Liver (tissue), 9 donors: ENCODE measurements around the gene GRIN2A. TPM values are rescaled to one million over a fixed set of nuclear protein-coding genes. Genes with fewer than 3 reads are reported as not detected.

Source experiments
- DNase-seq: peaks from one replicate; pipeline ENCODE4 v3.0.0-alpha.2; 2017; ENCODE audit warnings: low spot score
- H3K27ac ChIP-seq, 2 donors: one replicate each; pipeline ENCODE4 v1.7.0; 2013; ENCODE audit warnings: inconsistent platforms in 2 of 2, low read length in 2 of 2, control low read depth in 1 of 2, low read depth in 1 of 2, mild to moderate bottlenecking in 1 of 2
- H3K27me3 ChIP-seq, 4 donors: one replicate each; pipeline versions ENCODE4 v1.6.1 to v1.7.0; 2013; ENCODE audit warnings: low read length in 3 of 4, inconsistent platforms in 1 of 4, mild to moderate bottlenecking in 1 of 4, moderate library complexity in 1 of 4; ENCODE audit not compliant: control insufficient read depth in 4 of 4, insufficient read depth in 4 of 4
- H3K36me3 ChIP-seq, 4 donors: one replicate each; pipeline versions ENCODE4 v1.6.1 to v1.7.0; 2013; ENCODE audit warnings: low read length in 3 of 4, mild to moderate bottlenecking in 3 of 4, low read depth in 1 of 4, moderate library complexity in 1 of 4; ENCODE audit not compliant: control insufficient read depth in 4 of 4, insufficient read depth in 3 of 4
- H3K4me1 ChIP-seq, 4 donors: one replicate each; pipeline versions ENCODE4 v1.6.1 to v1.7.0; 2013; ENCODE audit warnings: low read length in 3 of 4, mild to moderate bottlenecking in 3 of 4, moderate library complexity in 1 of 4; ENCODE audit not compliant: control insufficient read depth in 4 of 4, insufficient read depth in 4 of 4
- H3K4me3 ChIP-seq, 3 donors: one replicate each; pipeline versions ENCODE4 v1.6.1 to v1.7.0; 2013; ENCODE audit warnings: low read length in 3 of 3, control low read depth in 1 of 3, low read depth in 1 of 3, mild to moderate bottlenecking in 1 of 3
- H3K9ac ChIP-seq, 2 donors: one replicate each; pipeline ENCODE4 v1.7.0; 2013; ENCODE audit warnings: low read length in 2 of 2, mild to moderate bottlenecking in 2 of 2, moderate library complexity in 2 of 2, control low read depth in 1 of 2, low read depth in 1 of 2
- H3K9me3 ChIP-seq, 4 donors: one replicate each; pipeline versions ENCODE4 v1.6.1 to v1.7.0; 2013; ENCODE audit warnings: low read length in 3 of 4; ENCODE audit not compliant: control insufficient read depth in 4 of 4
- CTCF ChIP-seq: fragments of 150-350 bp; IDR thresholded peaks from 2 replicates; pipeline ENCODE4 v1.5.1; 2017; ENCODE audit warnings: improper control_type of control experiment, low read depth, low read length; ENCODE audit not compliant: missing input control
- FOXA1 ChIP-seq: IDR thresholded peaks from 2 replicates; pipeline ENCODE4 v1.6.1; 2016; ENCODE audit warnings: antibody characterized with exemption
- FOXA2 ChIP-seq: IDR thresholded peaks from 2 replicates; pipeline ENCODE4 v1.6.1; 2016; ENCODE audit warnings: antibody characterized with exemption
- GABPA ChIP-seq, 2 donors: IDR thresholded peaks in 1 of 2; conservative IDR thresholded peaks in 1 of 2; 2 replicates each; pipeline ENCODE4 v1.6.1; 2016; ENCODE audit warnings: antibody characterized with exemption in 2 of 2, mild to moderate bottlenecking in 1 of 2, moderate library complexity in 1 of 2
- HNF4A ChIP-seq, 2 donors: conservative IDR thresholded peaks; 2 replicates each; pipeline ENCODE4 v1.6.1; 2016; ENCODE audit warnings: antibody characterized with exemption in 2 of 2, mild to moderate bottlenecking in 2 of 2
- HNF4G ChIP-seq: IDR thresholded peaks from 2 replicates; pipeline ENCODE4 v1.6.1; 2016; ENCODE audit warnings: antibody characterized with exemption
- JUND ChIP-seq, 2 donors: IDR thresholded peaks; 2 replicates each; pipeline ENCODE4 v1.6.1; 2016; ENCODE audit warnings: antibody characterized with exemption in 2 of 2
- MAX ChIP-seq: IDR thresholded peaks from 2 replicates; pipeline ENCODE4 v1.6.1; 2016; ENCODE audit warnings: antibody characterized with exemption
- NR2F2 ChIP-seq: IDR thresholded peaks from 2 replicates; pipeline ENCODE4 v1.6.1; 2016; ENCODE audit warnings: antibody characterized with exemption
- RAD21 ChIP-seq, 2 donors: IDR thresholded peaks; 2 replicates each; pipeline ENCODE4 v1.6.1; 2016; ENCODE audit warnings: antibody characterized with exemption in 2 of 2, mild to moderate bottlenecking in 2 of 2
- REST ChIP-seq: IDR thresholded peaks from 2 replicates; pipeline ENCODE4 v1.6.1; 2016; ENCODE audit warnings: antibody characterized with exemption, mild to moderate bottlenecking
- RXRA ChIP-seq, 2 donors: IDR thresholded peaks; 2 replicates each; pipeline ENCODE4 v1.6.1; 2017 to 2018; ENCODE audit warnings: antibody characterized with exemption in 2 of 2, mild to moderate bottlenecking in 1 of 2
- SP1 ChIP-seq: IDR thresholded peaks from 2 replicates; pipeline ENCODE4 v1.6.1; 2018; ENCODE audit warnings: antibody characterized with exemption, mild to moderate bottlenecking
- TAF1 ChIP-seq: conservative IDR thresholded peaks from 2 replicates; pipeline ENCODE4 v1.6.1; 2016; ENCODE audit warnings: antibody characterized with exemption, mild to moderate bottlenecking
- YY1 ChIP-seq: IDR thresholded peaks from 2 replicates; pipeline ENCODE4 v1.6.1; 2016; ENCODE audit warnings: antibody characterized with exemption, mild to moderate bottlenecking
- ZBTB33 ChIP-seq: IDR thresholded peaks from 2 replicates; pipeline ENCODE4 v1.6.1; 2016; ENCODE audit warnings: antibody characterized with exemption
- WGBS: extraction: QIAGEN DNeasy Blood & Tissue Kit; methylation state at CpG from one replicate; pipeline ENCODE4 v1.1.7; 2013; 5-methylcytosine and 5-hydroxymethylcytosine counted together
- polyA plus RNA-seq, 2 donors: library from polyadenylated mRNA; stranded (reverse) in 1 of 2; unstranded in 1 of 2; fragments of 200-250 nt in 1 of 2; fragments of >200 nt in 1 of 2; fragmentation: Nextera tagmentation in 1 of 2; extraction: Ambion mirVana in 1 of 2; gene quantifications; one replicate each; pipeline versions ENCODE4 v1.2.1 to v1.2.3, GENCODE V29; 2013 to 2015
- total RNA-seq, 2 donors: library from RNA; depleted of rRNA; stranded (reverse); fragments of >200 nt; gene quantifications; one replicate each; pipeline ENCODE4 v1.2.3, GENCODE V29; 2014
- donor health status: healthy.
- donor health status: healthy.
- donor health status: healthy.
- donor health status: healthy.
- donor health status: healthy.

Gene GRIN2A
- total and polyA plus RNA-seq, 4 donors, result under 0.01 to 0.08 (median 0.07) TPM; not detected in 1

GRCh38 chr16:9946022-9946720 lies 236.1 kb downstream of the GRIN2A start:
- no peaks in the 10 kb centered on the region for H3K36me3 ChIP-seq
- H3K9ac ChIP-seq, result no peak overlapping the region
- H3K27ac ChIP-seq, result no peak overlapping the region
- TF ChIP-seq YY1 (no peak), FOXA1 (no peak), FOXA2 (no peak), CTCF (no peak), ZBTB33 (no peak), RAD21 (IDR thresholded peaks at IDR 0.05) (peak in 1 of 2 donors; percentile 6)
- H3K4me3 ChIP-seq, result no peak overlapping the region
- H3K4me1 ChIP-seq, result no peaks in the 10 kb centered on the region
- H3K9me3 ChIP-seq, result no peaks in the 10 kb centered on the region
- no peak for DNase-seq
- no peaks in the 10 kb centered on the region for H3K27me3 ChIP-seq
- 78% methylated on average over 3 of the region's 3 CpGs for WGBS

GRCh38 chr16:9943121-9943520 lies 239.1 kb downstream of the GRIN2A start:
- Histone ChIP-seq H3K27me3 (no peaks in the 10 kb centered on the region), H3K9me3 (no peaks in the 10 kb centered on the region), H3K9ac (no peak overlapping the region), H3K36me3 (no peaks in the 10 kb centered on the region), H3K4me3 (no peak overlapping the region), H3K4me1 (no peaks in the 10 kb centered on the region), H3K27ac (no peak overlapping the region)
- 80% methylated on average over 5 of the region's 5 CpGs for WGBS
- DNase-seq, result no peak
- TF ChIP-seq GABPA (IDR thresholded peaks at IDR 0.05 in 1 of 2, conservative IDR thresholded peaks at IDR 0.05 in 1 of 2) (no peak), RXRA (IDR thresholded peaks at IDR 0.05) (no peak), HNF4G (no peak), NR2F2 (no peak), SP1 (no peak), ZBTB33 (no peak), TAF1 (no peak), HNF4A (conservative IDR thresholded peaks at IDR 0.05) (no peak), YY1 (no peak), RAD21 (IDR thresholded peaks at IDR 0.05) (no peak), REST (no peak), MAX (no peak), JUND (IDR thresholded peaks at IDR 0.05) (no peak)
